Progenitor cell of endocrine pancreas (in vitro differentiated cells): Measurements from ENCODE around the gene NPR2. TPM values are rescaled to one million over a fixed set of nuclear protein-coding genes. Genes with fewer than 3 reads are reported as not detected.

Experiments
- DNase-seq: peaks from one replicate; pipeline ENCODE4 v3.0.0; 2021; ENCODE audit warnings: low spot score; ENCODE audit not compliant: unreplicated experiment
- H3K27ac Mint-ChIP-seq: 2 replicates; pipeline ENCODE4 v1.8.0; 2021; ENCODE audit warnings: mild to moderate bottlenecking, moderate library complexity, mixed read lengths
- H3K27me3 Mint-ChIP-seq: 2 replicates; pipeline ENCODE4 v1.8.0; 2021; ENCODE audit warnings: mixed read lengths
- H3K36me3 Mint-ChIP-seq: 2 replicates; pipeline ENCODE4 v1.8.0; 2022; ENCODE audit warnings: mixed read lengths; ENCODE audit not compliant: insufficient read depth
- H3K4me1 Mint-ChIP-seq: 2 replicates; pipeline ENCODE4 v1.8.0; 2021; ENCODE audit warnings: low read depth, mixed read lengths
- H3K4me3 Mint-ChIP-seq: 2 replicates; pipeline ENCODE4 v1.8.0; 2021; ENCODE audit warnings: low read depth, mild to moderate bottlenecking, moderate library complexity, mixed read lengths
- H3K9me3 Mint-ChIP-seq: 2 replicates; pipeline ENCODE4 v1.8.0; 2021; ENCODE audit warnings: low read depth, mixed read lengths
- CTCF ChIP-seq: fragments of 200-600 bp; sonication (generic); IDR thresholded peaks from one replicate; pipeline ENCODE4 v1.5.0; 2021; ENCODE audit warnings: antibody characterized with exemption, mild to moderate bottlenecking; ENCODE audit not compliant: unreplicated experiment
- total RNA-seq: library from RNA; stranded (reverse); gene quantifications from 2 replicates; pipeline ENCODE4 v1.2.1, GENCODE V29; 2021

The NPR2 gene
- total RNA-seq, 1 donor from 2014 or later = 23.4 TPM

DNA sequence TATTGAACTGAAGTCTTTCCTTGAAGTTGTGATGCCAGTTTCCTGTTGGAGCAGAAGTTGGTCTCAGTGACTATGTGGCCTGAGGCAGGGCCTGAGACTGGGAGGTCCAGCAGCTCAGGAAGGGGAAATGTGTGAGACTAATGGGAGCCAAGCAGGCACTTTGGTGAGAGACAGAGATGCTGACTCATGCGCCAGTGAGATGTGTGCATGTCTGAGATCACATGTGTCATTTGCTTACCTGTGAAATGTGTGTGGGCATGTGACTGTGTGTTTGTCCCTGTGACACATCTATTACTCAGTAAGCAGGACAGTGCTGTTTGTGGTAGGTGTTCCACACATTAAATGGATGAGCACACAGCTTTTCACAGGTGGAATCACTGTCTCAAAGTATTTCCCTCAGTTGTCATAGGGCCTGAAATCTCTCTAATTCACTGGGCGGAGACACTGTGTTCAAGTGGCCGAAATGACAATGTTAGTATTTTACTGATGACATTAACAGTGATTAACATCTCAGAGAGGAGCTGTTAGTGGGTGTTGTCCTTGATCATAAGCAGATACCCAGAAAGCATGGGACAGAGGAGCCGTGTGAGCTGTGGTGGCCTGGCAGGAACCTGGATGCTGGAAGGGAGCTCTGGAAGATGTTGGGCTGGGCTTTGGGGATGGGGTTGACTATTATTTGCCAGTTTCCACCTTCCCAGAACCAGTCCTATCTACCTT is 7.4 kb downstream of the NPR2 start:
- H3K36me3 Mint-ChIP-seq = peaks cover 9% of the 10 kb centered on the region
- no peak overlapping the region for H3K27ac Mint-ChIP-seq
- no peak for DNase-seq
- H3K27me3 Mint-ChIP-seq = no peaks in the 10 kb centered on the region
- no peak overlapping the region for H3K4me3 Mint-ChIP-seq
- TF ChIP-seq CTCF = no peak
- peaks cover 6% of the 10 kb centered on the region for H3K4me1 Mint-ChIP-seq
- H3K9me3 Mint-ChIP-seq = no peaks in the 10 kb centered on the region

DNA sequence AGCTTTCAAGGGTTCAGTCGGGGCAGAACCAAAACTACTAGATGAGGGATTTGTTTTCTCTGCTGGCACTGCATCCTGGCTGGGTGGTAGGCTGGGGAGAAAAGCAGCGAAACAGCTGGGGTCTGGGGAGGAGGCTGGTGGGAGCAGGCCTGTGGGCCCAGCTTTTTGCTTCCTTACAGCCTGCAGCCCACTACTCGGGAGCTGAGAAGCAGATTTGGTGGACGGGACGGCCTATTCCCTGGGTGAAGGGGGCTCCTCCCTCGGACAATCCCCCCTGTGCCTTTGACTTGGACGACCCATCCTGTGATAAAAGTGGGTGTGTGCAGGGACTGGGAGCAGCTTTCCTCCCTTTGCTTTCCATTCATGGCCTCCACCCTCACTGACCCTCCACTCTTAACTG is 9.1 kb downstream of the NPR2 start:
- Mint-ChIP-seq H3K36me3 (peaks cover 14% of the 10 kb centered on the region), H3K27ac (peak overlapping the region; percentile 79), H3K4me1 (peaks cover 6% of the 10 kb centered on the region), H3K9me3 (no peaks in the 10 kb centered on the region), H3K4me3 (no peak overlapping the region), H3K27me3 (no peaks in the 10 kb centered on the region)
- no peak for DNase-seq
- no peak for TF ChIP-seq CTCF

GRCh38 chr9:35801328-35802128 is 10.1 kb downstream of the NPR2 start:
- H3K4me1 Mint-ChIP-seq = peaks cover 6% of the 10 kb centered on the region
- DNase-seq = no peak
- peaks cover 14% of the 10 kb centered on the region for H3K36me3 Mint-ChIP-seq
- no peak overlapping the region for H3K4me3 Mint-ChIP-seq
- no peaks in the 10 kb centered on the region for H3K27me3 Mint-ChIP-seq
- H3K9me3 Mint-ChIP-seq = no peaks in the 10 kb centered on the region
- TF ChIP-seq CTCF = no peak
- no peak overlapping the region for H3K27ac Mint-ChIP-seq

DNA sequence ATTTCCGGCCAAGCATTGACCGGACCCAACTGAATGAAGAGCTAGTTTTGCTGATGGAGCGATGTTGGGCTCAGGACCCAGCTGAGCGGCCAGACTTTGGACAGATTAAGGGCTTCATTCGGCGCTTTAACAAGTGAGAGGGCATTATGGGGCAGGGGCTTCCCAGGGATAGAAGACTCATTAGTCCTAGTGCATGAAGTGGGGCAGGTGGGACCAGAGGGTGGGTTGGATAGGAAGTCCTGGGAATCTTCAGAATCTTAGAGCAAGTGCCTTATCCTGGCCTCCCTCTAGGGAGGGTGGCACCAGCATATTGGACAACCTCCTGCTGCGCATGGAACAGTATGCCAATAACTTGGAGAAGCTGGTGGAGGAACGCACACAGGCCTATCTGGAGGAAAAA is 14.7 kb downstream of the NPR2 start:
- Mint-ChIP-seq H3K27ac (no peak overlapping the region), H3K36me3 (peaks cover 13% of the 10 kb centered on the region), H3K9me3 (no peaks in the 10 kb centered on the region)

More for the DNA sequence above, 14.7 kb downstream of the NPR2 start:
- DNase-seq = no peak
- H3K4me3 Mint-ChIP-seq = no peak overlapping the region
- no peaks in the 10 kb centered on the region for H3K27me3 Mint-ChIP-seq
- TF ChIP-seq CTCF = no peak
- H3K4me1 Mint-ChIP-seq = peaks cover 3% of the 10 kb centered on the region
